ENCODE results near the gene CHADL. TPM values are rescaled to one million over a fixed set of nuclear protein-coding genes. Genes with fewer than 3 reads are reported as not detected.

The CHADL gene
- total RNA-seq, 1 donor from 2014 or later: 1.2 TPM

DNA sequence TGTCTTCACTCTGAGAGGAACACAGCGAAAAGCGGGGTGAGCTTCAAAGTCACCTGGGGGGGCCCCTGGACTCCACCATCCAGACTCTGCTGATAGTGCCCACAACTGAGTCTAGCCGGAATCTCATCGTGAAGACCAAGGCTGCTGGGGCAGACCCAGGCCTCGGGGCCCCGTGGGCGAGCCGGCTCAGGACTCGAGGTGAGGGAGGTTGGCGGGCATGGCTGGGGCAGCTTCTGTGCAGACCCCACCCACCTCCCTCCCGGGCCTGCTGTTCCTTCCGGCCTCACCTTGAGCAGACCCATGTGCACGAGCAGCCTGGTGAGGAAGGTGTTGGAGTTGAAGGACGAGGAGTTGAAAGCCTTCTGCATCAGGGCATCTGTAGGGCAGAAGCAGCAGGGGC is 8.7 kb upstream of the CHADL start:
- H3K27ac Mint-ChIP-seq (ENCODE audit: unreplicated experiment): no peak overlapping the region
- H3K36me3 Mint-ChIP-seq (ENCODE audit: low read depth, unreplicated experiment): peaks cover 24% of the 10 kb centered on the region

DNA sequence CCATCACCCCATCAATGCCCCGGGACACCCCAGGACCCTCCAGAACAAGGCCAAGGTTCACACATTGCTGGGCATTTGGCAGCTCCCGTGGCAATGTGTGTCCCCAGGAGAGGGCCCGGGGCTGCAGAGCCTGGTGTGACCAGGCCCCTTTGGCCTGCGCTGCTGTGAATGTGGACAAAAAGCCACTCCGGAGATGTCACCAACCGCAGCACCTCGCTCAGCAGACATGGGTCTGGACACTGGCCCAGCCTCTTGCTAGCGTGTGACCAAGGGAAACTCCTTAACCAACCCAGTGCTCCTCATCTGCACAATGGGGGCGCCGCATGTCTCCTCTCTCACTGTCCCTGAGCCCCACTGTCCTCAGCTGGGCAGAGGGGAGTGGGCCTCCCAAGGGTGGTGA is 8.0 kb upstream of the CHADL start:
- H3K4me1 Mint-ChIP-seq (ENCODE audit: unreplicated experiment): no peaks in the 10 kb centered on the region
- no peak for DNase-seq (ENCODE audit: low spot score)
- no peak overlapping the region for H3K4me3 Mint-ChIP-seq (ENCODE audit: unreplicated experiment)
- TF ChIP-seq, protein P1, sequence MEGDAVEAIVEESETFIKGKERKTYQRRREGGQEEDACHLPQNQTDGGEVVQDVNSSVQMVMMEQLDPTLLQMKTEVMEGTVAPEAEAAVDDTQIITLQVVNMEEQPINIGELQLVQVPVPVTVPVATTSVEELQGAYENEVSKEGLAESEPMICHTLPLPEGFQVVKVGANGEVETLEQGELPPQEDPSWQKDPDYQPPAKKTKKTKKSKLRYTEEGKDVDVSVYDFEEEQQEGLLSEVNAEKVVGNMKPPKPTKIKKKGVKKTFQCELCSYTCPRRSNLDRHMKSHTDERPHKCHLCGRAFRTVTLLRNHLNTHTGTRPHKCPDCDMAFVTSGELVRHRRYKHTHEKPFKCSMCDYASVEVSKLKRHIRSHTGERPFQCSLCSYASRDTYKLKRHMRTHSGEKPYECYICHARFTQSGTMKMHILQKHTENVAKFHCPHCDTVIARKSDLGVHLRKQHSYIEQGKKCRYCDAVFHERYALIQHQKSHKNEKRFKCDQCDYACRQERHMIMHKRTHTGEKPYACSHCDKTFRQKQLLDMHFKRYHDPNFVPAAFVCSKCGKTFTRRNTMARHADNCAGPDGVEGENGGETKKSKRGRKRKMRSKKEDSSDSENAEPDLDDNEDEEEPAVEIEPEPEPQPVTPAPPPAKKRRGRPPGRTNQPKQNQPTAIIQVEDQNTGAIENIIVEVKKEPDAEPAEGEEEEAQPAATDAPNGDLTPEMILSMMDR (IDR thresholded peaks at IDR 0.05; ENCODE audit: unreplicated experiment): no peak
- H3K36me3 Mint-ChIP-seq (ENCODE audit: low read depth, unreplicated experiment): peaks cover 19% of the 10 kb centered on the region
- H3K9me3 Mint-ChIP-seq (ENCODE audit: unreplicated experiment): no peaks in the 10 kb centered on the region
- H3K27me3 Mint-ChIP-seq (ENCODE audit: unreplicated experiment): peaks cover 10% of the 10 kb centered on the region
- no peak overlapping the region for H3K27ac Mint-ChIP-seq (ENCODE audit: unreplicated experiment)

More for the DNA sequence above, 8.7 kb upstream of the CHADL start:
- no peaks in the 10 kb centered on the region for H3K4me1 Mint-ChIP-seq (ENCODE audit: unreplicated experiment)
- H3K4me3 Mint-ChIP-seq (ENCODE audit: unreplicated experiment): no peak overlapping the region
- H3K27me3 Mint-ChIP-seq (ENCODE audit: unreplicated experiment): peaks cover 10% of the 10 kb centered on the region
- no peaks in the 10 kb centered on the region for H3K9me3 Mint-ChIP-seq (ENCODE audit: unreplicated experiment)
- TF ChIP-seq, protein P1 (IDR thresholded peaks at IDR 0.05; ENCODE audit: unreplicated experiment): no peak
- DNase-seq (ENCODE audit: low spot score): no peak

DNA sequence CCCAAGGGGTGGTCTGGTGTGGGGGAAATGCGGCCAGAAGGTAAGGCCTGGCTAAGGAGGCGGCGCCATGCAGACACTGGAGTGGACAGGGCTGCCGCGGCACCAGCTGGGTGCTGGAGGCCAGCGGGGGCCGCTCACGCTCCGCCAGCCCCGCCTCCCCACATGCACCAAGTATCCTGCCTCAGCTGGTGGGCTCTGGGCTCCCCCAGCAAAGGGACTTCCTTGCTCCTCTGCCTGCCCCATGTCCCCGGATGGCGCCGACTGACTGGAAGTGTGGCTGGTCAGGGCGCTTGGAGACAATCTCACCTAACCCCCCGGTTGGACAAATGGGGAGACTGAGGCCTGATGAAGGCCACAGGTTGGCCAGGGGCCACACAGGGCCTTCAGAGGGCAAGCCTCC is 7.6 kb upstream of the CHADL start:
- H3K4me1 Mint-ChIP-seq (ENCODE audit: unreplicated experiment): no peaks in the 10 kb centered on the region

DNA sequence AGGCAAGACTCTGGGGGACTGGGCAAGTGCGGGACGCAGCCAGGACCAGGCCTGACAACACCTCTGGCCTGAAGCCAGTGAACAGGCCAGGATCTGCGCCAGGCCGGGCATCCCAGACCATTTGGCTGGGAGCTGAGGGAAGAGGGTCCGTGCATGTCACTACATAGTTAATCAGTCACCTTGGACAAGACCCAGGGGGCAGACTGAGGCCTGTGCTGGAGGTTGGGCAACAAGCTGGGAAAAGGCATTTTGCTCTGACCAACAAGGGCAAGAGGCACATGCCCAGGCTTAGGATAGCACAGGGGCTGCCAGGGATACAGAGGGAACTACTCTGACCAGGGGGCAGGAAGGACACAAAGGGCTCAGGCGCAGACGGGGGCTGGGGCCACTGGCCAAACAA is 7.0 kb upstream of the CHADL start:
- Mint-ChIP-seq H3K4me3 (ENCODE audit: unreplicated experiment) (no peak overlapping the region), H3K4me1 (ENCODE audit: unreplicated experiment) (no peaks in the 10 kb centered on the region), H3K9me3 (ENCODE audit: unreplicated experiment) (no peaks in the 10 kb centered on the region), H3K27ac (ENCODE audit: unreplicated experiment) (no peak overlapping the region), H3K36me3 (ENCODE audit: low read depth, unreplicated experiment) (peaks cover 19% of the 10 kb centered on the region), H3K27me3 (ENCODE audit: unreplicated experiment) (peaks cover 12% of the 10 kb centered on the region)
- no peak for DNase-seq (ENCODE audit: low spot score)
- TF ChIP-seq, protein P1 (IDR thresholded peaks at IDR 0.05; ENCODE audit: unreplicated experiment): no peak

More for the DNA sequence above, 7.6 kb upstream of the CHADL start:
- no peaks in the 10 kb centered on the region for H3K9me3 Mint-ChIP-seq (ENCODE audit: unreplicated experiment)
- H3K36me3 Mint-ChIP-seq (ENCODE audit: low read depth, unreplicated experiment): peaks cover 19% of the 10 kb centered on the region
- H3K27me3 Mint-ChIP-seq (ENCODE audit: unreplicated experiment): peaks cover 10% of the 10 kb centered on the region
- TF ChIP-seq, protein P1 (IDR thresholded peaks at IDR 0.05; ENCODE audit: unreplicated experiment): no peak
- H3K27ac Mint-ChIP-seq (ENCODE audit: unreplicated experiment): no peak overlapping the region
- H3K4me3 Mint-ChIP-seq (ENCODE audit: unreplicated experiment): no peak overlapping the region
- no peak for DNase-seq (ENCODE audit: low spot score)

DNA sequence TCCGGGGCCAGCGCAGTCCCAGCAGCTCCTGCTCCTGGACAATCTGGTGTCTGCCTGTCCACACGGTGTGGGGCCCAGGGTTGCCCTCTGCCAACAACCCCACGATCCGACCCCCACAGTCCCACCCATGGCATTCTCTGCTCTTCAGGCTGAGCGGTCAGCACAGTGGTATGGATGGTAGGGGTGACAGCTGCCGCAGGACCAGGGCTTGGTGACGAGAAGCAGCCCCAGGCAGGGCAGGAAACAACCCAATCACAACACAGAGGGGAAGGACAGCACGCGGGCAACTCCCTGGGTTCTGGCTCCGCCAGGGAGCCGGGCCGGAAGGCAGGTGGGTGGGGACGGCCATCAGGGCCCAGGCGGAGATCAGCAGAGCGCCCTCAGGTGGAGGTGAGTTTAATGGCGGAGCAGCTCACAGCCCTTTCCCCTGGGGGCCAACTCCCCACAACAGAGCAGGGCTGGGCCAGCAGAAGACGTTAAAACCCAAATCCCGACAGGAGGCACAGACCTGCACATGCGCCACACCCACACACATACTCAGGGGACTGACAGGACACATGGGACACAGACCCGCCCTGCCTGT is 5.3 kb upstream of the CHADL start:
- DNase-seq (ENCODE audit: low spot score): no peak
- Mint-ChIP-seq H3K27me3 (ENCODE audit: unreplicated experiment) (peaks cover 12% of the 10 kb centered on the region), H3K27ac (ENCODE audit: unreplicated experiment) (no peak overlapping the region), H3K4me3 (ENCODE audit: unreplicated experiment) (no peak overlapping the region), H3K4me1 (ENCODE audit: unreplicated experiment) (no peaks in the 10 kb centered on the region), H3K36me3 (ENCODE audit: low read depth, unreplicated experiment) (peaks cover 24% of the 10 kb centered on the region), H3K9me3 (ENCODE audit: unreplicated experiment) (no peaks in the 10 kb centered on the region)
- TF ChIP-seq, protein P1 (IDR thresholded peaks at IDR 0.05; ENCODE audit: unreplicated experiment): peak; percentile 34
